ENCODE measurements around the gene CABLES1.

Gene CABLES1

DNA sequence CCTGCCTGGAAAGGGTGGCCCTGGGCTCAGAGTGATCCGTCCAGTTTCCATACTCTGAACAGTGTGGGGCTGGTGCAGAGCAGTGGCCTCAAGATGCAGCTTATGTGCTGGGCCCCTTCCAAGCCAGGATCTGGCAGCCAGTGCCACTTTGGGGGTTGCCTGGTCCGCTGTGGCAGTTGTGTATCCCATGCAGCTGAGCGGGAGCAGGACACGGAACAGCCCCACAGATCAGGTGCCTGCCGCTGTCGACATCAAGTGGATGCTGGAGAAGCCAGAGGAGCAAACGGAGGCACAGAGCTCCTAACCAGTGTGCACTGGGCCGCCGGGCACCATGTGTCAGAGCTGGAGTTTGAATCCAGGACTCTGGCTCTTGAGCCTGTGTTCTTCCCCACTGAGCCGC lies 112.0 kb downstream of the CABLES1 start:
- Histone ChIP-seq H3K4me1 (ENCODE audit: insufficient read depth, low read length) (no peaks in the 10 kb centered on the region), H2AFZ (ENCODE audit: low read depth, low read length) (no peak overlapping the region), H3K4me3 (ENCODE audit: low read length) (no peak overlapping the region), H3K27me3 (ENCODE audit: insufficient read depth, low read length) (no peaks in the 10 kb centered on the region), H3K36me3 (ENCODE audit: insufficient read depth, low read length) (no peaks in the 10 kb centered on the region), H3K9me3 (ENCODE audit: low read length) (peaks cover 5% of the 10 kb centered on the region)

DNA sequence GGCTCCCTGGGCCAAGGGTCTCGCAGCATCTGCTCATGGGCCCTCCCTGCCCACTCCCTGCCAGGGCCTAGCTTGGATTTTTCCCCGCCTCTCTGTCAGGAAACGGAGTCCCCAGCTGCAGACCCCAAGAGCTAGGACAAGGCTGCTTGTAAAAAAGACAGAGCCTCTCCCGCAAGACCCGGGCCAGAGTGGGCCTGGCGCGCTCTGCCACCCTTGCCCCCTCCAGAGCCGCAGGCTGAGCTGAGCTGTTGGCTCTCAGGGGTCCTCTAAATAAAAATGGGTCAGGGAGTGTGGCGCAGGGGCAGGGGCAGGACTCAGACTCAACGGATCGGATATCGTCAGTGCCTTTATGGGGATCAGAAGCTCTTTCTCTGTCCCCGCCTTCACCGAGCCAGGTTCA lies 112.6 kb downstream of the CABLES1 start:
- no peak overlapping the region for H3K4me3 ChIP-seq (ENCODE audit: low read length)
- no peak overlapping the region for H2AFZ ChIP-seq (ENCODE audit: low read depth, low read length)
- H3K4me1 ChIP-seq (ENCODE audit: insufficient read depth, low read length): no peaks in the 10 kb centered on the region
- no peaks in the 10 kb centered on the region for H3K36me3 ChIP-seq (ENCODE audit: insufficient read depth, low read length)
- H3K27me3 ChIP-seq (ENCODE audit: insufficient read depth, low read length): no peaks in the 10 kb centered on the region
- peaks cover 5% of the 10 kb centered on the region for H3K9me3 ChIP-seq (ENCODE audit: low read length)

DNA sequence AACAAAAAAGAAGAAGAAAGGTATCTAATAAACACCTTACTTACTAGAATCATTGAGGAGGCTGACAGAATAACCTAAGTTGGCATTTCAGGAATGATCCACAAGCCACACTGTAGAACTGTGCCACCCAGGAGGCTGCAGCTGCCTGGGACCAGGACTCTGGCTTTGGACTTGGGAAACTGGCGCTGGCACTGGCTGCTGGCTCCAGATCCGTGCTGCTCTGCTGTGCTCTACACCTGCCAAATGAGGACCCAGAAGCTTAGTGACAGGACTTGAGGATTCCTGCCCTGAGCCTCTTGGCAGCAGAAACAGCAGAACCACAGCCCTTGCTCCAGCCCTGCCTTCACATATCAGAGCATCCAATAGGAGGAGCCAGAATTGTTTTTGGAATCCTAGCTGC lies 113.5 kb downstream of the CABLES1 start:
- H3K36me3 ChIP-seq (ENCODE audit: insufficient read depth, low read length): no peaks in the 10 kb centered on the region
- no peak overlapping the region for H3K4me3 ChIP-seq (ENCODE audit: low read length)
- H3K4me1 ChIP-seq (ENCODE audit: insufficient read depth, low read length): no peaks in the 10 kb centered on the region
- H2AFZ ChIP-seq (ENCODE audit: low read depth, low read length): no peak overlapping the region
- H3K9me3 ChIP-seq (ENCODE audit: low read length): peaks cover 5% of the 10 kb centered on the region
- no peaks in the 10 kb centered on the region for H3K27me3 ChIP-seq (ENCODE audit: insufficient read depth, low read length)

GRCh38 chr18:23249348-23249747 lies 114.1 kb downstream of the CABLES1 start:
- no peaks in the 10 kb centered on the region for H3K36me3 ChIP-seq (ENCODE audit: insufficient read depth, low read length)
- no peaks in the 10 kb centered on the region for H3K27me3 ChIP-seq (ENCODE audit: insufficient read depth, low read length)
- H2AFZ ChIP-seq (ENCODE audit: low read depth, low read length): no peak overlapping the region
- H3K4me1 ChIP-seq (ENCODE audit: insufficient read depth, low read length): no peaks in the 10 kb centered on the region
- no peak overlapping the region for H3K4me3 ChIP-seq (ENCODE audit: low read length)
- H3K9me3 ChIP-seq (ENCODE audit: low read length): peaks cover 5% of the 10 kb centered on the region

DNA sequence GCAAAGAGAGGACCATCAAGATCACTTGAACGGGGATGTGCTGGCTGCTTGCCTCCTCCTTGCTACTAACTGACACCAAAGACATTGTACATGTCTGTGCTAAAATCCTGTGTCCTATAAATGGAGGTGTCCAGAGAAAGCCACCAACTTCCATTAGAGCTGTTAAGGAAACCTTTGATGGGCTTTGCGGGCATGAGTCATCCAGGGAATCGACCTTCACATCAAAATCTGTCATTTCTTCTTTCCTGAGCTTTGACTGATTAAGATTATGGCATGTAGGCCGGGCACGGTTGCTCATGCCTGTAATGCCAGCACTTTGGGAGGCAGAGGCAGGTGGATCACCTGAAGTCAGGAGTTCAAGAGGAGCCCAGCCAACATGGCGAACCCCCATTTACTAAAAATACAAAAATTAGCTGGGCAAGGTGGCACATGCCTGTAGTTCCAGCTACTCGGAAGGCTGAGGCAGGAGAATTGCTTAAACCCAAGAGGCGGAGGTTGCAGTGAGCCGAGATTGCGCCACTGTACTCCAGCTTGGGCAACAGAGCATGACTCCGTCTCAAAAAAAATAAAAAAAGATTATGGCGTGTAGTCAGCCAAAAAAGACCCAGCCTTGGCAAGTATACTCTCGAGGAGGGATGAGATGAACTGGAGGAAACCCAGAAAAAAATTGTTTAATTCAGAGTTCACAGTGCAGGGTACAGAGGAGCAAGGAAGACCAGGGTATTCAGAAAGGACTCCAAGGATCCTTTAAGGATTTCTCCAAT lies 115.8 kb downstream of the CABLES1 start:
- Histone ChIP-seq H3K4me1 (ENCODE audit: insufficient read depth, low read length) (no peaks in the 10 kb centered on the region), H2AFZ (ENCODE audit: low read depth, low read length) (no peak overlapping the region), H3K27me3 (ENCODE audit: insufficient read depth, low read length) (no peaks in the 10 kb centered on the region), H3K9me3 (ENCODE audit: low read length) (peaks cover 5% of the 10 kb centered on the region), H3K4me3 (ENCODE audit: low read length) (no peak overlapping the region), H3K36me3 (ENCODE audit: insufficient read depth, low read length) (no peaks in the 10 kb centered on the region)

GRCh38 chr18:23253630-23254029 lies 118.3 kb downstream of the CABLES1 start:
- Histone ChIP-seq H2AFZ (ENCODE audit: low read depth, low read length) (no peak overlapping the region), H3K4me3 (ENCODE audit: low read length) (no peak overlapping the region), H3K27me3 (ENCODE audit: insufficient read depth, low read length) (no peaks in the 10 kb centered on the region), H3K4me1 (ENCODE audit: insufficient read depth, low read length) (no peaks in the 10 kb centered on the region), H3K36me3 (ENCODE audit: insufficient read depth, low read length) (no peaks in the 10 kb centered on the region), H3K9me3 (ENCODE audit: low read length) (peaks cover 5% of the 10 kb centered on the region)

DNA sequence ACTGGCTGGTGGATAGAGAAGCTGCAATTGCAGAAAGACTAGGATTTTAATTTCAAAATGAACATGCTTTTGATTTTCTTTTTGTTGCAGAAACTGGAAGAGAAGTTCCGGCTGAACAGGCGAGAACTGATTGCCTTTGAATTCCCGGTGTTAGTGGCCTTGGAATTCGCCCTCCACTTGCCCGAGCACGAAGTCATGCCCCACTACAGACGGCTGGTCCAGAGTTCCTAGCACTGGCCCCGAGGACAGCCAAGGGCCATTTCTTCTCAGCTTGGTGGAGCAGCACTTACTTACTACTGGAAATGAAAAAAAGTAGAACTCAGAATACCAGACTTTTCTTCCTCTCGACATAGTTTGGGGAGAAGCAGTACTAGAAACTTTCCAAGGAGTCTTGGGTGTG lies 121.9 kb downstream of the CABLES1 start:
- H2AFZ ChIP-seq (ENCODE audit: low read depth, low read length): no peak overlapping the region
- H3K27me3 ChIP-seq (ENCODE audit: insufficient read depth, low read length): no peaks in the 10 kb centered on the region
- H3K36me3 ChIP-seq (ENCODE audit: insufficient read depth, low read length): no peaks in the 10 kb centered on the region

DNA sequence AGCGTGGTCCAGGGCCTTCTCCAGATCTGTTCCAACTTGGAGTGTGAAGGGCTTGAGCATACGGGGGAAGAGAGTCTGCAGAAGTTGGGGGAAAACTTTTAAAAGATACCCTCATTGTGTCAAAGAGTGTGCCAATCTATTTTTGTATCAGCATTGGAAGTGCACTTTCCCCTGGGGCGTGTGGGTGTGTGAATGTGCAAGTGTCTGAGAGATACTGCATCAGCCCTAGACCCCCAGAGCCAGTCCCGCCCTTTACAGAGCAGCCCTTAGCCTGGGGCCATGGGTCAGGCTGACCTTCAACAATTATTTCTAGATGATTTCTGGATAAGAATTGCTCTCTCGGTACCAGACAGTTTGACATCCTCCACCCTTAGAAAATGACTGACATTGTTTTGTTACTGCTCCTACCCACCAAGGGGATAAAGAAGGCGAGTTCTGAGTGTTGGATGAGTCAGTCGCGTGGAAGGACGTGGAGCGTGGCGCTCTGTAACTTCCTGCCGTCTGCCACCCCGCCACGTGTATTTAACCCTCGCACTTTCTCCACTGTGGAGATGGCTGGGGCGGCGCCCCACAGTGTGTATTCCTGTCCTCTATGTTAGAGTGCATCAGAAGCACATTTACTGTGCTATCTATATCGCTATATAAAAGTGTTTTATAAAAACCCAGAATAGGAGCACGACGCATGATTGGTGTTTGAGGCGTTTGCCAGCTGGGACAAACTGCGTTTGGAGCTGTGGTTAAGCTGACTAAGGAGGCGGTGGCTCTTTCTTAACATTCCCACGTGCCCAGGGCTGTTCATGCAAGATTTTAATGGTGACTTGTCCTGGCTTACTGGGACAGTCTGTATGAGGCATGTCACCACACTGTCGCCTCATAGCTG lies 122.6 kb downstream of the CABLES1 start:
- Histone ChIP-seq H2AFZ (ENCODE audit: low read depth, low read length) (no peak overlapping the region), H3K27me3 (ENCODE audit: insufficient read depth, low read length) (no peaks in the 10 kb centered on the region), H3K9me3 (ENCODE audit: low read length) (no peaks in the 10 kb centered on the region), H3K4me1 (ENCODE audit: insufficient read depth, low read length) (peaks cover 17% of the 10 kb centered on the region), H3K36me3 (ENCODE audit: insufficient read depth, low read length) (no peaks in the 10 kb centered on the region), H3K4me3 (ENCODE audit: low read length) (no peak overlapping the region)

More for the DNA sequence above, 121.9 kb downstream of the CABLES1 start:
- Histone ChIP-seq H3K9me3 (ENCODE audit: low read length) (no peaks in the 10 kb centered on the region), H3K4me3 (ENCODE audit: low read length) (no peak overlapping the region), H3K4me1 (ENCODE audit: insufficient read depth, low read length) (peaks cover 17% of the 10 kb centered on the region)

- H3K4me1 ChIP-seq (ENCODE audit: insufficient read depth, low read length): peaks cover 17% of the 10 kb centered on the region
- no peaks in the 10 kb centered on the region for H3K9me3 ChIP-seq (ENCODE audit: low read length)
- H3K4me3 ChIP-seq (ENCODE audit: low read length): no peak overlapping the region
- H3K36me3 ChIP-seq (ENCODE audit: insufficient read depth, low read length): no peaks in the 10 kb centered on the region
- H2AFZ ChIP-seq (ENCODE audit: low read depth, low read length): no peak overlapping the region
- no peaks in the 10 kb centered on the region for H3K27me3 ChIP-seq (ENCODE audit: insufficient read depth, low read length)
Observed at GRCh38 chr18:23258566-23259469, 123.5 kb downstream of the CABLES1 start.

DNA sequence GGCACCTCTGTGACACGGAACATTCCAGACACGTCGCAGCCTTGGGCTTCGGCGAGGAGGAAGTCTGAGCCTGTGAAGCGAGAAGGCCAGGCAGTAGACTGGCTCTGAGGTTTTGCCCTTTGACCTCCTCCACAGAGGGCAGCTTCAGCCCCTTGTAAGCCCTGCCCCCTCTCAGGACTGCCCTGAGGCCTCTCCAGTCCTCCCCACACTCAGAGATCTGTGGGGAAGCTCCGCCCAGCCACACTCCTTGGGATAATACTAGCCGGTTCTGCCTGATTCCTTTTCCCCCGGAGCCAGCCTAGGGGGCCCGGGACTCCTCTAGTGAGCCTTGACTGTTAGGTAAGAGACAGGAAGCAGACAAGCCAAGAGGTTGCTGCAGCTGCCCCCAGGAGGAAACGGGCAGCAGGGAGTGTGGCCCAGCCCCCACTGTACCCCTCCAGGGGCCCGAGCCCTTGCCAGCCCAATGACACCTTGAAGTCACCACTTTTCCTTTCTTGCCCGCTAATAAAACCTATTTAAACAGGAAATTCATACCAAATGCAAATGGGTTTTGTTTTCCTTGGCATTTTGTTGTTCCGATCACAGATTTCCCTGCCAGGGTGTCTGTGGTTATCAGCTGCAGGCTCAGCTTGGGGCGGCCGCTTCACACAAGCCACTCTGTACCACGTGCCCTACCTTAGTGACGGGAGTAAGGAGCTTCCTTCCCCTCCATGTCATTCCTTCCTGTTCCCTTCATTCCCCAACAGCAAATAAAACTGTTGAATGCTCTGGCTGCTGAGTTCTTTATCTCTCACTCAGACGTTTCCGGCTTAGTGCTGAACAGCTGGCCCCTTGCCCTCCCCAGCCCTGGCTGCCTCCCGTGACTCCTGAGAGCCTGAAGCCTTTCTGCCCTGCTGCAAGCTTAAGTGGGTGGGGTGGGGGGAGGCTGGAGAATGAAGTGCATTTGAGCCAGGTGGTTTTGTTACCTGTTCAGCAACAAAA lies 124.7 kb downstream of the CABLES1 start:
- Histone ChIP-seq H3K36me3 (ENCODE audit: insufficient read depth, low read length) (no peaks in the 10 kb centered on the region), H3K27me3 (ENCODE audit: insufficient read depth, low read length) (no peaks in the 10 kb centered on the region), H3K9me3 (ENCODE audit: low read length) (no peaks in the 10 kb centered on the region), H2AFZ (ENCODE audit: low read depth, low read length) (peak overlapping the region; percentile 60), H3K4me3 (ENCODE audit: low read length) (peak overlapping the region; percentile 28), H3K4me1 (ENCODE audit: insufficient read depth, low read length) (peaks cover 17% of the 10 kb centered on the region)

- H3K4me3 ChIP-seq (ENCODE audit: low read length): no peak overlapping the region
- no peaks in the 10 kb centered on the region for H3K9me3 ChIP-seq (ENCODE audit: low read length)
- no peak overlapping the region for H2AFZ ChIP-seq (ENCODE audit: low read depth, low read length)
- peaks cover 17% of the 10 kb centered on the region for H3K4me1 ChIP-seq (ENCODE audit: insufficient read depth, low read length)
- no peaks in the 10 kb centered on the region for H3K36me3 ChIP-seq (ENCODE audit: insufficient read depth, low read length)
- H3K27me3 ChIP-seq (ENCODE audit: insufficient read depth, low read length): no peaks in the 10 kb centered on the region
Observed at GRCh38 chr18:23260926-23261590, 125.8 kb downstream of the CABLES1 start.

Measured in neuron (in vitro differentiated cells).